ENCODE results near the gene CNTNAP5.

Gene CNTNAP5

DNA sequence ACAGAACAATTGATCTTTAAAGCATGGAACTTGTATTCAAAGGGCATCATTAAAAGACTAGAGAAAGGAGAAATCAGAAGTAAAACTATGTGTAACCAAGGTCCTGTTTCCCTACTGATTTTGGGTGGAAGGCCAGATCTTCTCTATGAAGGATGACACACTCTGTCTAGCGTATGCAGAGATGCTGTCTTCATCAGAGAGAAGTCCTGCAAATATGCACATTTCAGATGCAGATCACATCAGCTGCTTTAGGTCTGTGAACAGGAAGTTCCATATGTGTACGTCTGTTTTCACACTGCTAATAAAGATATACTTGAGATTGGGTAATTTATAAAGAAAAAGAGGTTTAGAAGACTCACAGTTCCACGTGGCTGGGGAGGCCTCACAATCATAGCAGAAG, 857.3 kb downstream of the CNTNAP5 start:
- Histone ChIP-seq H3K9ac (ENCODE audit: low read length) (no peak overlapping the region), H3K18ac (ENCODE audit: low read length) (no peak overlapping the region), H3K4ac (ENCODE audit: low read depth, low read length) (no peak overlapping the region), H4K8ac (ENCODE audit: low read depth, low read length) (no peak overlapping the region), H3K23ac (ENCODE audit: low read length) (no peak overlapping the region), H3K9me3 (ENCODE audit: insufficient read depth, low read depth, low read length) (no peaks in the 10 kb centered on the region), H3K79me1 (ENCODE audit: low read length) (no peaks in the 10 kb centered on the region), H3K4me2 (ENCODE audit: low read length) (no peak overlapping the region), H3K79me2 (ENCODE audit: control insufficient read depth, insufficient read depth, low read length, poor library complexity) (no peaks in the 10 kb centered on the region), H3K4me1 (ENCODE audit: control insufficient read depth in 1 of 2, insufficient read depth in 2 of 2, low read length in 2 of 2) (no peaks in the 10 kb centered on the region), H3K36me3 (ENCODE audit: control insufficient read depth in 1 of 2, insufficient read depth in 2 of 2, low read length in 2 of 2) (no peaks in the 10 kb centered on the region), H3K4me3 (ENCODE audit: low read depth, low read length) (no peak overlapping the region), H3K27me3 (ENCODE audit: insufficient read depth, low read length) (no peaks in the 10 kb centered on the region), H4K12ac (ENCODE audit: low read depth, low read length) (no peak overlapping the region), H3K14ac (ENCODE audit: low read length) (no peak overlapping the region), H2AFZ (ENCODE audit: insufficient read depth, low read length, poor library complexity) (no peak overlapping the region), H4K91ac (ENCODE audit: low read depth, low read length) (no peak overlapping the region), H2BK120ac (ENCODE audit: insufficient read depth, low read length, poor library complexity) (no peak overlapping the region), H3K27ac (ENCODE audit: low read depth, low read length) (no peak overlapping the region), H2BK5ac (ENCODE audit: low read depth, low read length, poor library complexity) (no peak overlapping the region), H2BK12ac (ENCODE audit: low read length) (no peak overlapping the region), H2AK5ac (ENCODE audit: low read length) (no peak overlapping the region)
- no CpG with 5 or more reads among the region's 3 CpGs for WGBS (ENCODE audit: extremely low coverage, insufficient coverage, insufficient read length)
- no peak for DNase-seq

DNA sequence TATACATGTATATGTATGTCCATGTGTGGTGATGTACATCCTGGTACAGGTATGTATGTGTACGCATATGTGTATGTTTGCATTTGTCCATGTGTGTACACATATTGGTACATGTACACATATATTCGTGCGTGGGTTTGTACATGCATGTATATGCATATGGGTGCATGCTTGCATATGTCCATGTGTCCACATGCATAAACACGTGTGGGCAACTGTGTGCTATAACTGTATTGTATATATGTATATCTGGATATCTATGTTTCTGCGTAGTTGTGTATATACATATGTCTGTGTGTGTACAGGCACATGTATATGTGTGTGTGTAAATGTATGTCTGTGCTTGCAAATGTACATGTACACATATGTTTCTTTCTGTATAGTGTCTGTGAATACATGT, 858.5 kb downstream of the CNTNAP5 start:
- Histone ChIP-seq H3K79me1 (ENCODE audit: low read length) (no peaks in the 10 kb centered on the region), H3K9ac (ENCODE audit: low read length) (no peak overlapping the region), H2BK120ac (ENCODE audit: insufficient read depth, low read length, poor library complexity) (no peak overlapping the region), H3K4me2 (ENCODE audit: low read length) (no peak overlapping the region), H4K91ac (ENCODE audit: low read depth, low read length) (no peak overlapping the region), H3K27me3 (ENCODE audit: insufficient read depth, low read length) (no peaks in the 10 kb centered on the region), H3K4me3 (ENCODE audit: low read depth, low read length) (no peak overlapping the region), H2AFZ (ENCODE audit: insufficient read depth, low read length, poor library complexity) (no peak overlapping the region), H3K14ac (ENCODE audit: low read length) (no peak overlapping the region), H3K4me1 (ENCODE audit: control insufficient read depth in 1 of 2, insufficient read depth in 2 of 2, low read length in 2 of 2) (no peaks in the 10 kb centered on the region), H3K23ac (ENCODE audit: low read length) (no peak overlapping the region), H4K8ac (ENCODE audit: low read depth, low read length) (no peak overlapping the region), H2AK5ac (ENCODE audit: low read length) (no peak overlapping the region), H3K4ac (ENCODE audit: low read depth, low read length) (no peak overlapping the region), H3K36me3 (ENCODE audit: control insufficient read depth in 1 of 2, insufficient read depth in 2 of 2, low read length in 2 of 2) (no peaks in the 10 kb centered on the region), H2BK12ac (ENCODE audit: low read length) (no peak overlapping the region), H4K12ac (ENCODE audit: low read depth, low read length) (no peak overlapping the region), H3K79me2 (ENCODE audit: control insufficient read depth, insufficient read depth, low read length, poor library complexity) (no peaks in the 10 kb centered on the region), H3K9me3 (ENCODE audit: insufficient read depth, low read depth, low read length) (no peaks in the 10 kb centered on the region), H3K18ac (ENCODE audit: low read length) (no peak overlapping the region), H3K27ac (ENCODE audit: low read depth, low read length) (no peak overlapping the region), H2BK5ac (ENCODE audit: low read depth, low read length, poor library complexity) (no peak overlapping the region)
- WGBS (ENCODE audit: extremely low coverage, insufficient coverage, insufficient read length), result no CpG with 5 or more reads among the region's 5 CpGs
- DNase-seq, result no peak

DNA sequence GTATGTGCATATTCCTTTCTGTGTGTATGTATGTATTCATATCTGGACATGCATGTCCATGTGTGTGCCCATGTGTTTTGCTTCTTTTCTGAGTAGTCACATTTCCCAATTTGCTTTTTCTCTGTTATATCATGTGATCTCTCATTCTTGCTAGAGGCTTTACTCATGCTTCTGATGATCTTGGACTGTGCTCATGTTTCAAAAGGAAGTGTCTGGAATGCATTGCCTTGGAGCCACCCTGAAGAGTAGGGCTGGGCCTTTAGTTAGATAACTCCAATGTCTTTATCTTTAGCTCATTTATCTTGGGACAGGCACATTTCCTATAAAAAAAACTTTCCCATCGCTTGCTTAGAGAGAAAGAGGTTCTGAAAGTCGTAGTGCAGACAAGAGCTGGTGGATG, 859.2 kb downstream of the CNTNAP5 start:
- no peak overlapping the region for H3K4ac ChIP-seq (ENCODE audit: low read depth, low read length)
- no peak overlapping the region for H4K8ac ChIP-seq (ENCODE audit: low read depth, low read length)
- no peak overlapping the region for H4K12ac ChIP-seq (ENCODE audit: low read depth, low read length)
- H3K4me1 ChIP-seq (ENCODE audit: control insufficient read depth in 1 of 2, insufficient read depth in 2 of 2, low read length in 2 of 2), result no peaks in the 10 kb centered on the region
- no peak overlapping the region for H3K23ac ChIP-seq (ENCODE audit: low read length)
- no peak for DNase-seq
- H2BK120ac ChIP-seq (ENCODE audit: insufficient read depth, low read length, poor library complexity), result no peak overlapping the region
- no peaks in the 10 kb centered on the region for H3K27me3 ChIP-seq (ENCODE audit: insufficient read depth, low read length)
- H2AFZ ChIP-seq (ENCODE audit: insufficient read depth, low read length, poor library complexity), result no peak overlapping the region
- no peak overlapping the region for H2BK12ac ChIP-seq (ENCODE audit: low read length)
- no peaks in the 10 kb centered on the region for H3K79me1 ChIP-seq (ENCODE audit: low read length)
- H2BK5ac ChIP-seq (ENCODE audit: low read depth, low read length, poor library complexity), result no peak overlapping the region
- no peak overlapping the region for H3K18ac ChIP-seq (ENCODE audit: low read length)
- no peak overlapping the region for H3K9ac ChIP-seq (ENCODE audit: low read length)
- H3K79me2 ChIP-seq (ENCODE audit: control insufficient read depth, insufficient read depth, low read length, poor library complexity), result no peaks in the 10 kb centered on the region
- H2AK5ac ChIP-seq (ENCODE audit: low read length), result no peak overlapping the region
- no peak overlapping the region for H3K4me3 ChIP-seq (ENCODE audit: low read depth, low read length)
- no CpG with 5 or more reads among the region's 2 CpGs for WGBS (ENCODE audit: extremely low coverage, insufficient coverage, insufficient read length)
- H3K9me3 ChIP-seq (ENCODE audit: insufficient read depth, low read depth, low read length), result no peaks in the 10 kb centered on the region
- H3K36me3 ChIP-seq (ENCODE audit: control insufficient read depth in 1 of 2, insufficient read depth in 2 of 2, low read length in 2 of 2), result no peaks in the 10 kb centered on the region
- no peak overlapping the region for H3K27ac ChIP-seq (ENCODE audit: low read depth, low read length)
- H4K91ac ChIP-seq (ENCODE audit: low read depth, low read length), result no peak overlapping the region
- H3K4me2 ChIP-seq (ENCODE audit: low read length), result no peak overlapping the region
- H3K14ac ChIP-seq (ENCODE audit: low read length), result no peak overlapping the region

DNA sequence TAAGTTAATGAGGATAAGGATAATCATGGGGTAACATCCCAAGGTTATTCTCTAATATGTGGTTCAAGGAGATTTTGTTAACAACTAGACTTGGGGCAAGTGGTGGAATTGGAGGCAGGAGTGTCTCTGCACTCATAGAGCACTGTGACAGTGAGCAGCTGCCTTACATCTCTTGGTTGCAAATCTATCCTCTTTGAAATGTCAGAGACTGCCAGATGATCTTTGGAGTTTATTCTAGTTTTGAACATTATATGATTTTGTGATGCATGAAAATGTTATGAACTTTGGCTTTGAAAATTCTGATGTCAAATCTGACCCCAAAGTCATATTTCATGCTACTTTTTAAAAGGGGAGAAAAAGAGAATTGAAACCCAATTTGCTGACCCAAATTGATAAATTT, 861.1 kb downstream of the CNTNAP5 start:
- Histone ChIP-seq H4K91ac (ENCODE audit: low read depth, low read length) (no peak overlapping the region), H3K27me3 (ENCODE audit: insufficient read depth, low read length) (no peaks in the 10 kb centered on the region), H2BK12ac (ENCODE audit: low read length) (no peak overlapping the region), H3K4me3 (ENCODE audit: low read depth, low read length) (no peak overlapping the region), H4K8ac (ENCODE audit: low read depth, low read length) (no peak overlapping the region), H3K18ac (ENCODE audit: low read length) (no peak overlapping the region), H3K9ac (ENCODE audit: low read length) (no peak overlapping the region), H3K4me1 (ENCODE audit: control insufficient read depth in 1 of 2, insufficient read depth in 2 of 2, low read length in 2 of 2) (no peaks in the 10 kb centered on the region), H3K79me1 (ENCODE audit: low read length) (no peaks in the 10 kb centered on the region), H2BK5ac (ENCODE audit: low read depth, low read length, poor library complexity) (no peak overlapping the region), H3K4me2 (ENCODE audit: low read length) (no peak overlapping the region), H3K9me3 (ENCODE audit: insufficient read depth, low read depth, low read length) (no peaks in the 10 kb centered on the region), H2AK5ac (ENCODE audit: low read length) (no peak overlapping the region), H3K36me3 (ENCODE audit: control insufficient read depth in 1 of 2, insufficient read depth in 2 of 2, low read length in 2 of 2) (no peaks in the 10 kb centered on the region), H2BK120ac (ENCODE audit: insufficient read depth, low read length, poor library complexity) (no peak overlapping the region), H3K27ac (ENCODE audit: low read depth, low read length) (no peak overlapping the region), H2AFZ (ENCODE audit: insufficient read depth, low read length, poor library complexity) (no peak overlapping the region), H3K14ac (ENCODE audit: low read length) (no peak overlapping the region), H4K12ac (ENCODE audit: low read depth, low read length) (no peak overlapping the region), H3K23ac (ENCODE audit: low read length) (no peak overlapping the region), H3K4ac (ENCODE audit: low read depth, low read length) (no peak overlapping the region), H3K79me2 (ENCODE audit: control insufficient read depth, insufficient read depth, low read length, poor library complexity) (no peaks in the 10 kb centered on the region)
- DNase-seq, result no peak

DNA sequence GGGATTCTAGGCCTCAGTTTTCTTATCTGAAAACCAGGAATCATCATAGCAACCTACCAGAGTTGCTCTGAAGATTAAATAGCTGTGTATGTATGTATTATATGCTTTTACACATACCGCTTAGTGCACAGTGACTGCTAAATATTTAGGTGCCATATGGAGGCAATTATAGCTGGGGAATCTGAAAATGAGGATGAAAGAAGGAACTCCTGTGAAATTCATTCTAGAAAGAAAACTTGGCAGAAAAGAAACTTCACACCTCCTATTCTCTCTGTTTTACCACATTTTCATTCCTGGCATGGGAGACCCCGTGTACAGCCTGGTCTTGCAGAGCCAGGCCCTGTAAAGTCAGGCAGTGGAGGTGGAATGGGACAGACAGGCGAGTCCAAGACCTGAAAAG, 862.4 kb downstream of the CNTNAP5 start:
- H3K27me3 ChIP-seq (ENCODE audit: insufficient read depth, low read length), result no peaks in the 10 kb centered on the region
- no peak overlapping the region for H3K4me3 ChIP-seq (ENCODE audit: low read depth, low read length)
- no CpG with 5 or more reads among the region's 3 CpGs for WGBS (ENCODE audit: extremely low coverage, insufficient coverage, insufficient read length)
- H2BK12ac ChIP-seq (ENCODE audit: low read length), result no peak overlapping the region
- no peaks in the 10 kb centered on the region for H3K79me1 ChIP-seq (ENCODE audit: low read length)
- no peak overlapping the region for H3K18ac ChIP-seq (ENCODE audit: low read length)
- H2AFZ ChIP-seq (ENCODE audit: insufficient read depth, low read length, poor library complexity), result no peak overlapping the region
- no peak overlapping the region for H2AK5ac ChIP-seq (ENCODE audit: low read length)
- no peaks in the 10 kb centered on the region for H3K9me3 ChIP-seq (ENCODE audit: insufficient read depth, low read depth, low read length)
- H2BK120ac ChIP-seq (ENCODE audit: insufficient read depth, low read length, poor library complexity), result no peak overlapping the region
- no peak overlapping the region for H3K4ac ChIP-seq (ENCODE audit: low read depth, low read length)
- H3K14ac ChIP-seq (ENCODE audit: low read length), result no peak overlapping the region
- no peaks in the 10 kb centered on the region for H3K36me3 ChIP-seq (ENCODE audit: control insufficient read depth in 1 of 2, insufficient read depth in 2 of 2, low read length in 2 of 2)
- H4K91ac ChIP-seq (ENCODE audit: low read depth, low read length), result no peak overlapping the region
- no peak for DNase-seq
- no peak overlapping the region for H3K9ac ChIP-seq (ENCODE audit: low read length)
- no peaks in the 10 kb centered on the region for H3K4me1 ChIP-seq (ENCODE audit: control insufficient read depth in 1 of 2, insufficient read depth in 2 of 2, low read length in 2 of 2)
- H3K27ac ChIP-seq (ENCODE audit: low read depth, low read length), result no peak overlapping the region
- no peak overlapping the region for H4K12ac ChIP-seq (ENCODE audit: low read depth, low read length)
- H3K4me2 ChIP-seq (ENCODE audit: low read length), result no peak overlapping the region
- H4K8ac ChIP-seq (ENCODE audit: low read depth, low read length), result no peak overlapping the region
- no peak overlapping the region for H2BK5ac ChIP-seq (ENCODE audit: low read depth, low read length, poor library complexity)
- no peak overlapping the region for H3K23ac ChIP-seq (ENCODE audit: low read length)
- no peaks in the 10 kb centered on the region for H3K79me2 ChIP-seq (ENCODE audit: control insufficient read depth, insufficient read depth, low read length, poor library complexity)
